Measurements from ENCODE around the gene SLC6A18. TPM values are rescaled to one million over a fixed set of nuclear protein-coding genes. Genes with fewer than 3 reads are reported as not detected.

SLC6A18 gene
- total RNA-seq, 1 experiment from 2014 or later, result not detected

DNA sequence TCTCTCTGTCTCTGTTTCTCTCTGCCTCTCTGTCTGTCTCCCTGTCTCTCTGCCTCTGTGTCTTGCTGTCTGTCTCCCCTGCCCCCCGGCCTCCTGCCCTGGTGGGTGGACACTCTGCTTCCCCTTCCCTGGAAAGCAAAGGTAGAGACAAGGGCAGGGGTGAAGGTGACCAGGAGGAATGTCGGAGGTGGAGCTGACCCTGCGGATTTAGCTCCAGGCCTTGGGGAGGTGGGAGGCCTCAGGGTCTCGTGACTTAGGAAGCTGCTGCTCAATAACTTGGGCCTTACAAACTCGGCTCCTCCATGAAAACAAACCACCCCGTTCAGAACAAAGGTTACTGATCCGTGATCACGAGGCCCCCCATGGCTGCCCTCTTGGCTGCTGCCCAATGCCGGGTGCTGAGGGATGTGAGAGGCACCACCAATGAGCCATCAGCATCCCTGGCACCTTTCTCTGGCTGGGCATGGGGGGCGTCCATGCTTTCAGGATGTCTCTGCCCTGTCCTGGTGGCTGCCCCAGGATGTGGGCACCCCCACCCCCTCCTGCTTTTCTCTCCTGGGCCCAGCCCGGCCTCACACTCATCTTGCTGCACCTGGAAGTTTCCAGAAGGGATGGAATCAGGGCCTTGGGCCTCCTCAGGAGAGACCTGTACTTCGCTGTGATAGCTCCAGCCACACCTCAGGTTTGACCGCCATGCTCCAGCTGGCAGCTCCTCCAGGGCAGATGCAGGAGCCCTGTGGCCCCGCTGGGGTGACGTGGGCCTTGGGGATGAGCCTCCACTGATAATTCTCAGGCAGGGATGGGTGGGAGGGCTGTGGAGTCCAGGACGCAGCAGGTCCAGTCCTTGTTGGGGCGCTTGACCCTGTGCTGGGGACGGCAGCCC is 38.6 kb upstream of the SLC6A18 start:
- DNase-seq (ENCODE audit: low read depth), result no peak

DNA sequence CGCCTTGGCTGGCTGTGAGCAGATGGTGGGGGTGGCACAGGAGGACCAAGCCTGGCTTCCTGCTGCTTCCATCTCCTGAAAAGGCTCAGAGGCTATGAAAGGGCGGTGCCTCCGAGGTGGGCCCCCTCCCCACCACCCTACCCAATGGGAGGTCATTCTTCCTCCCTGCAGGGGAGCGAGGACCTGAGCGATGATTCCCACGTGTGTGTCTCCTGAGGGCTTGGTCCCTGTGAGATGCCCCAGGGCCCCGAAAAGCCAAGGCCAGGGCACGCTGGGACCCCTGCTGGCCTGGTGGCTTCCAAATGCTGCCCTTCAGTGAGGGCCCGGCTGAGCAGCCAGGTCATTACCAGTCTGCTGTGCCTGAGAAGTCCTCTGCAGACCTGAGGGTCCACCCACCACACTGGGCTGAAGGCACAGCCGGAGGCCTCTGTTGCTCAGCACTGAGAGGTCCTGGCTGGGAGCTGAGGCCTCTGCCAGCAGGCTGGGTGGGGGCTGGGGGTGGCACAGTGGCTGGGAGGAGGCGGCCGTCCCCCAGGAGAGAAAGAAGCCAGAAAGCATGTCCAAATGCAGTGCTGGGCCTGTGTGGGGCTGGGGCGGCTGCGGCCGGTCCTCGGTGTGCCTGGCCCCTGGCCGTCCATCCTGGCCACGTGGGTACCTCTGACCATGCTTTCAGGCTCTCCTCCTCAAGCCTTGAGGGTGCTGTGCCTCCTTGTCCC is 37.8 kb upstream of the SLC6A18 start:
- DNase-seq (ENCODE audit: low read depth), result no peak

DNA sequence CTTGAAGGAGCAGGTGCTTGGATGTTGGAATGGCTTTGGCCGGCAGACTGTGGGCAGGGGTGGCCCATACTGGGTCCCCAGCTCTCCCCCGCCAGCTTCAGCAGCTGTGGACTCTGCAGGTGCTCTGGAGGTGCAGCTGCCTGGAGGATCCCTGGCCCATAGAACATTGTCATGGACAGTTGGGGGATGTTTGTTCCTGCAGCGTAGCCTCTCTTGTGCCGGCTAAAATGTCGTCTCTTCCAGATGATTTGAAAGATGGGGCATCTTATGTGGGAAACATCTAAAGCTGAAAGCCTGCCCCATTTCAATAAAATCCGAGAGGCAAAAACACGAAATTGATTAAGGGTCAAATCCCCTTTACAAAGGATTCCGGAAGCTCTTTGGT is 37.2 kb upstream of the SLC6A18 start:
- no peak for DNase-seq (ENCODE audit: low read depth)

DNA sequence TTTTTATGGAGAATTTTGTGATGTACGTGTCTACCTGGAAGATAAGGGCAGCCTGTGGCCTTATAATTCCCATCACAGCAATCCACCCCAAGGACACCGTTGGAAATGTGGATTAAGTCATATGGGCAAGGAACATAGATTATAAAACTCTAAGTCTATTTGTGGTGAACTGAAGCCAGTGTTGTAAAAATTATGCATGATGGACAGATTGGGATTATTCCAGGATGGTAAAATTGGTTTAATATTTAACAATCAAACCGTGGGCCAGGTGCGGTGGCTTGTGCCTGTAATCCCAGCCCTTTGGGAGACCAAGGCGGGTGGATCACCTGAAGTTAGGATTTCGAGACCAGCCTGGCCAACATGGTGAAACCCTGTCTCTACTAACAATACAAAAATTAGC is 36.7 kb upstream of the SLC6A18 start:
- DNase-seq (ENCODE audit: low read depth), result no peak

DNA sequence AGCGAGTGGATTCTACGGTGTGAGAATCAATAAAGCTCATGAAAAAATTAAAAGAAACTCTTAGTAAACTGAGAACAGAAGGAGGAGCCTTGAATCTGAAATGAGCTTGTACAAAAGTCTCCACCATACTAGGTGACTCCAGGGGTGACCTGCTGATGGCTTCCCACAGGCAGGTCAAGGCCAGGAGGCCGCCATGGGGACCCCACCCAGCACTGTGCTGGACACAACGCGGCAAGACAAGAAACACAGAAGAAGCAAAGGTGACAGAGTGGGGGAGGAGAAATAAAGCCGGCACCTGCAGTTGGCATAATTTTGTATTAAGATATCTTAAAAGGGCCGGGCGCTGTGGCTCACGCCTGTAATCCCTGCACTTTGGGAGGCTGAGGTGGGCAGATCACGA is 35.9 kb upstream of the SLC6A18 start:
- DNase-seq (ENCODE audit: low read depth), result no peak

DNA sequence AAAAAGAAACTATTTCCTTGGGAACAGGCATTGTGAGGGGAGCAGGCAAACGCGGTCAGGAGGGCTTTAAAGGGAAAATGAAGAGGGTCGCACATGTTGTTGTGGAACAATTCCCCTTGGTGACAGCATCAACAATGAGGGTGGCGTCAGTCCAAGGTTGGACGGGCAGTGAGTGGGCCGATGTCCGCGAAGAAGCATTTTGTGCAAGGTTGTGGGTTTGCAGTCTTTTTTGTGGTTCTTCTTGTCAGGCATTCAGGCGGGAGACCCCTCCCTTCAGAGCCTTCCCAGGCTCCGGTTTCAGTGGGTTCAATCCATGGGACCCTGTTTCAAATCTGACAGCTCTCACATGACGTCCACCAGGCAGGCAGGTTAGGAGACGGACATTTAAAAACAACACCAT is 34.9 kb upstream of the SLC6A18 start:
- no peak for DNase-seq (ENCODE audit: low read depth)

DNA sequence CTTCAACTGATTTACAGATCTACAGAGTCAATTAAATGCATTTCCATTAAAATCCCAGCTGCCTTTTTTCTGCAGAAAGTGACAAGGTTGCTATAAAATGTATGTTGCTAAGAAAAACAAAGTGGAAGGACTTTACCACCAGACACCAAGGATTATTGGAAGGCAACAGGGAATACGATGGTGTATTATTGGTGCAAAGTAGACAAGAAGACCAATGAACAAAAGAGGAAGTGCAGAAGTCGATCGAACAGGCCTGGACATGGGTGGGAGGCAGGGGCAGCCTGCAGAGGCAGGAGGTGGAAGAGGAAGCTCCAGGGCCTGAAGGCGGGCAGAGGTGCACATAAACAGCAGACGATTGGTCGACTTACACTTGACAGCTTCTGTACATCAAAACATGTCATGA is 34.3 kb upstream of the SLC6A18 start:
- DNase-seq (ENCODE audit: low read depth), result no peak

DNA sequence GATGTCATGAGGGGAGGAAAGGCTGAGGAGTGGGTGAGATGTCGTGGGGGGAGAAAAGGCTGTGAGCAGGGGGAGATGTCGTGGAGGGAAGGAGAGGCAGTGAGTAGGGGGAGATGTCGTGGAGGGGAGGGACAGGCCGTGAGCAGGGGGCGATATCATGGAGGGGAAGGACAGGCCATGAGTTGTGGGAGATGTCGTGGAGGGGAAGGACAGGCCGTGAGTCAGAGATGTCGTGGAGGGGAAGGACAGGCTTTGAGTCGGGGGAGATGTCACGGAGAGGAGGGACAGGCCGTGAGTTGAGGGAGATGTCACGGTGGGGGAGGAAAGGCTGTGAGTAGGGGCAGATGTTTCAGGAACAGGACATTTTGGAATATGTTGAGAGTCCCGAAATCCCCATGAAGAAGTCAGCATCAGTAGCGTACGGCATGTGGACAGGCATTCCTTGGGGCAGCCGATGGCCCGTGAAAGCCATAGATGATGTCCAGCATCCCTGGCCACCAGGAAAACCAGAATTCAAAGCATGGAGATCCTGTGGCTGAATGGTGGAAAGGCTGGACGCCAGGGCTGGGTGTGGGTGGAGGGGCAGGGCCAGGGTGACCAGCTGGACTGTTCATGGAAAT is 32.1 kb upstream of the SLC6A18 start:
- DNase-seq (ENCODE audit: low read depth), result no peak

DNA sequence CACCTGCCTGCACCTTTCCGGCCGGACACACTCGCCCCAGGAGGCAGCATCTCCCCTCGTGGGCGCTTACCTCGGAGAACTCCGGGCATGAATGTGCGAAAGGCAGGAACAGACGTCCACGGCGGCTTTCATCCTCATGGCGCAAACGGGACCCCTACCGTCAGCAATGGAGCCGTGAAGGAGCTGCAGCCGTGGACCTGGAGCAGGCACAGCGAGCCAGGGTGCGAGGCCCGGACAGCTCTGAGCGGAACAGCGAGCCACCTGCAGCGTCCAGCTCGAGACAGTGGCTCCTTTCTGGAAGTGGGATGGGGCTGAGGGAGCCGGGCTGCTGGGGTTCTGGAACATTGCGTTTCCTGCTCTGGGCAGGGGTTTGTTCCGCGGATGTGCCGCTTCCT is 31.6 kb upstream of the SLC6A18 start:
- DNase-seq (ENCODE audit: low read depth), result no peak

DNA sequence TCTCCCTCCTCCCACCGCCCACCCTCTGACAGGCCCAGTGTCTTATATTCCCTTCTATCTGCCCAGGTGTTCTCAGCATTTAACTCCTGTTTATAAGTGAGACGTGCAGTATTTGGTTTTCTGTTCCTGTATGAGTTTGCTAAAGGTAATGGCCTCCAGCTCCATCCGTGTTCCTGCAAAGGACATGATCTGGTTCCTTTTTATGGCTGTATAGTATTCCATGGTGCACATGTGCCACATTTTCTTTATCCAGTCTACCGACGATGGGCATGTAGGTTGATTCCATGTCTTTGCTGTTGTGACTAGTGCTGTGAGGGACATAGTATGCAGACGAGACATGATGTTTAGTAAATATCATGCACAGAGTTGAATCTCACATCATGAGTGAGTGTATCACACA is 30.8 kb upstream of the SLC6A18 start:
- DNase-seq (ENCODE audit: low read depth), result no peak

DNA sequence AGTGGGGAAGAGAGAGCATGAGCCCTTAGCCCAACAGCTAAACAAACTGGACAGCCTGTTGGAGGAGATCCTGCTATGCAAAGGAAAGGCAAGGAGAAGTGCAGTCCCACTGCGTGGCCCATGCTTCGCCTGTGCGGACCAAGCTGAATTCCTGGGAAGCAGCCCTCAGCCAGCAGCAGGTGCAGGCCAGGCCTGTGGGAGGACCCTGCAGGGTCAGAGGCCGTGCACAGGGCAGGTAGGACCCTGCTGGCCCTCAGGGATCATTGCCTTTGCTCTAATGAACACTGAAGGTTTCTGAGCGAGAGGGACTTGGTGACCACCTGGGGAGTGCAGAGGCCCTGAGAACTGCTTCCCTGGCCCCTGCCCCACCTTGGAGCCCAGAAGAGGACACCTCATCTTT is 29.7 kb upstream of the SLC6A18 start:
- DNase-seq (ENCODE audit: low read depth), result no peak

DNA sequence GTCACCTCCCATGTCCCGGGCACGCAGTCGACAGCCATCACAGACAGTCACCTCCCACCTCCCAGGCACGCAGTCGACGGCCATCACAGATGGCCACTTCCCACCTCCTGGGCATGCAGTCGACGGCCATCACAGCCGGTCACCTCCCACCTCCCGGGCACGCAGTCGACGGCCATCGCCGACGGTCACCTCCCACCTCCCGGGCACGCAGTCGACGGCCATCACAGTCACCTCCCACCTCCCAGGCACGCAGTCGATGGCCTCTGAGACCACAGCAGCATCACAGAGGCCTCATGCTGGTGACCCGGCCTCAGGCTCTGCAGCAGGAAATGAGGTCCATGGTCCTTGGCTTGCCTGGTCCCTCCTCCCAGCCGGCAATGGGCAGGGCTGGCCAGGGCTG is 29.3 kb upstream of the SLC6A18 start:
- DNase-seq (ENCODE audit: low read depth), result no peak

DNA sequence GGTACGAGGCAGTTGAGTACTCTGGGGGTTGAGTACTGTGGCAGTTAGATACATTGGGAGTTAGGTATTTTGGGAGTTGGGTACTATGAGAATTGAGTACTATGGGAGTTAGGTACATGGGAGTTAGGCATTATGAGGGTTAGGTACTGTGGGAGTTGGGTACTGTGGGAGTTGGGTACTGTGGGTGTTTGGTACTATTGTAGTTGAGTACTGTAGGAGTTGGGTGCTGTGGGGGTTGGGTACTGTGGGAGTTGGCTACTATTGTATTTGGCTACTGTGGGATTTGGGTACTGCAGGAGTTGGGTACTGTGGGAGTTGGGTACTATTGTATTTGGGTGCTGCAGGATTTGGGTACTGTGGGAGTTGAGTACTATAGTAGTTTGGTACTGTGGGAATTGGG is 28.6 kb upstream of the SLC6A18 start:
- DNase-seq (ENCODE audit: low read depth), result no peak

DNA sequence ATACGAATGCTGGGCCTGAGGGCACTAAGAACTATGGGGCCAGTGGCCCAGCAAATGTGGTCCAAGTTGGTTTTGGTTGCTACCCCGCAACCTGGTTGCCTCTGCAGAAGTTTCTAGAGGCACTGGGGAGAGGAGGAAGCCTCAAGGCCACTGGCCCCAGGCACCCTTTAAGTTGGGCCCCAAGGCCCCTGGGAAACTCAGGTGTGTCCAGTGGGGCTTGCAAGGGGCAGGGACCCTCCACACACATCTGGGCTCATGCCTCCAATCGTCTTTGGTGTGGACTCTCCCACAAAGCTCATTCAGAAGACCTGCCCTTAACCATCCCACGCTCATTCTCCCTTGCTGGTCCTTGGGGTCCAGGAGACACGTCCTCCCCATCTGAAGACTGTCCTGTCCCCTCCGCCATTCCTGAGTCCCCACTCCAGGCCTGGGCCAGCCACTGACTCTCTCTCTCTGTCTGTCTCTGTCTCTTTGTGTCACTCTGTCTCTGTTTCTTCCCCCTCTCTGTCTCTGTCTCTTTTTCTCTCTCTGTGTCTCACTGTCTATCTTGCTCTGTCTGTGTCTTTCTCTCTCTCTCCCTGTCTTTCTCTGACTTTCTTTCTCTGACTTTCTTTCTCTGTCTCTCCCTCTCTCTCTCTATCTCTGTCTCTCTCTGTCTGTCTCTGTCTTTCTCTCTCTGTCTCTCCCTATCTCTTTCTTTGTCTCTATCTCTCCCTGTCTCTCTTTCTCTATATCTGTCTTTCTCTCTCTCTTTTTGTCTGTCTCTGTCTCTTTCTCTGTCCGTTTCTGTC is 27.1 kb upstream of the SLC6A18 start:
- DNase-seq (ENCODE audit: low read depth), result no peak

DNA sequence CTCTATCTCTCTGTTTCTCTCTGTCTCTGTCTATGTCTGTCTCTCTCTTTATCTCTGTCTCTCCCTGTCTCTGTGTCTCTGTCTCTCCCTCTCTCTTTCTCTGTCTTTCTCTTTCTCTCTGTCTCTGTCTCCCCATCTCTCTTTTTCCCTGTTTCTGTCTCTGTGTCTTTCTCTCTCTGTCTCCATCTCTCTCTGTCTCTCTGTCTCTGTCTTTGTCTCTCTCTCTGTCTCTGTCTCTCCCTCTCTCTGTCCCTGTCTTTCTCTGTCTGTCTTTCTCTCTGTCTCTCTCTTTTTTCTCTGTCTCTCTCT is 25.9 kb upstream of the SLC6A18 start:
- no peak for DNase-seq (ENCODE audit: low read depth)

DNA sequence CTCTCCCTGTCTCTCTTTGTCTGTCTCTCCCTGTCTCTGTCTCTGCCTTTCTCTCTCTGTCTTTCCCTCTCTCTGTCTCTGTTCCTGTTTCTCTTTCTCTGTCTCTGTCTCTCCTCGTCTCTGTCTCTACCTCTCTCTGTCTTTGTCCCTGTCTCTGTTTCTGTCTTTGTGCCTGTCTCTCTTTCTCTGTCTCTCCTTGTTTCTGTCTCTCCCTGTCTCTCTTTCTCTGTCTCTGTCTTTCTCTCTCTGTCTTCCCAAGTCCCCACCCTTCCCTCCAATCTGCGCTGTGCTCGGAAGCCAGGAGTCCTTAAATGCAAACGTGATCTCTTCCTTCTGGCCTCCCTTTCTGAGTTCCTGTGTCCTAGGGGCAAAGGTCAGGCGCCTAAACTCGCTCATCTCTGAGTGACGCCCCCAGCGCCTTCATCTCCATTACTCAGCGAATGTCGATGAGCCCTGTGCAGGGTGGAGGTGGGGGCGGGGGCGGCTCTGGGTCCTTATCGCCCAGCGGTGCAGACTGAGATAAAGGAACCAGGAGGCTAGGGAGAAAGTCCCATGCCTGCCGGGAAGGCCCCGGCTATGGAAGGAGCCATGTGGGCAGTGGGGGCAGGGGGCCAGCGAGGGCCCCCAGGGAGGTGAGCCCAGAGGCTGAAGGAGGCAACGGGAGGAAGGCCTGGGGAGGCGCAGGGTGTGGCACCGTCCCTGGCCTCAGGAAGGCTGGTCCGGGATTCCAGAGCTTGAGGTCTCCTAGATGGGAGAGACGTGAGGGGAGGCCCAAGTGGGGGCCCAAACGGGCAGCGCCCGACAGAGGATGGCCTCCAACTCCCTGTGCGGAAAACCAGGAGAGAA is 25.3 kb upstream of the SLC6A18 start:
- DNase-seq (ENCODE audit: low read depth), result no peak

DNA sequence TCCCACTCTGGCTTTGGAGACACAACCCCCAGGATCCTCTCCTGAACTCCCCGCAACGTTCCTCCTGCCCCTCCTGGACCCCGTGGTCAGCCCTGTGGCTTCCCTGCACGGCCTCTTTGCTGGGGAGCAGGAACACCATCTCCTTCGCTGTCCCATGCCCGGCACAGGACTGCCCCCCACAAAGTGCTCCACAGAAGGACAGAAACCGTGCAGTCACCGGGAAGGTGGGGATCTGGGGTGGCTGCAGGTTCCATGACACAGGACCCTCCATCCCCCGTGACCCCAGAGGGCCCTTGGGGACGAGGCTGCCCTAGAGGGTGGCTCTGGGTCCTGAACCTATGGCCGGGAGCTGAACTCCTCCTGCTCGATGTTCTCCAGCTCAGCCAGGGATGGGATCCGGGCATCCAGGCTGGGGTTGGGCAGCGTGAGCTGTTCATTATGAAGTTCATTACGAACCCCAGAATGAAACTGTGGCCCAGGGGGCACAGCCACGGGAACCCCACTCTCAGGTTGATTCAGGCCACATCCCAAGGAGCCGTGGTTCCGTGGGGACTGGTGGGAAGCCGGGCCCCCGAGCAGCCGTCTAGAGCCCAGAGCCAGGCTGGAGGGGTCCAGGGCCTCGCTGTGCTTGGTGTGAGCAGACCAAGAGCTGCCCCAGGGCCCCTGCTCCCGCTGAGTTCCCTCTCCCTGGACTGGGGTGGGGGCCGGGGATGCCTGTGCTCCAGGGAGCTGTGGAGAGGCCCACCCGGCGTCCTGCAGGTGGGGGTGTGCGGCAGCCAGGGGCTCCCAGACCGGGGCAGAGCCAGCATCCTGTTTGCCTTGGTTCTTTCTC is 24.5 kb upstream of the SLC6A18 start:
- DNase-seq (ENCODE audit: low read depth), result no peak

DNA sequence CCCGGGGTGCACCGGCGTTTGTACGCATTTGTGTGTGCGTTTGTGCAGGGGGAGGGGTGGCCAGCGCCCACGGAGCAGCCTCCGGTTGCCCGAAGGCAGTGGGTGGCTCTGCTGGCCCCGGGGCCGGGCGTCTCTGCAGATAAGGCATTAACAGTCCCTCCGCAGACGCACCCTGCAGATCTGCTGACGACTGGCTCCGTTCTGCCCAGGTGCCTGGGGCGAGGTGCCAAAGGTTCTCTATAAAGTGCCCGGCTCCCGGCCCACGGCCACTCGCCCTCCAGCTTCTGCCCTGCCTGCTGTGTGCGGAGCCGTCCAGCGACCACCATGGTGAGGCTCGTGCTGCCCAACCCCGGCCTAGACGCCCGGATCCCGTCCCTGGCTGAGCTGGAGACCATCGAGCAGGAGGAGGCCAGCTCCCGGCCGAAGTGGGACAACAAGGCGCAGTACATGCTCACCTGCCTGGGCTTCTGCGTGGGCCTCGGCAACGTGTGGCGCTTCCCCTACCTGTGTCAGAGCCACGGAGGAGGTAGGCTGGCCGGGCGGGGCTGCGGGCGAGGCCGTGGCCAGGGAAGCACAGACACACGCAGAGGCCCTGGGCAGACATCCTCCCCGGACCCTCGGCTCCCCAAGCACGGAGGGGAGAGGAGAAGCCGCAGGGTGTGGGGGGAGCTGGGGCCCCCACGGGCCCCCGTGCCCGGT is 23.7 kb upstream of the SLC6A18 start, which contains the start of gene SLC6A19:
SLC6A19 (plus strand) TSS at position 269 of the 699 bp plus-strand sequence; CDS start at position 325, 56 bp downstream.
- DNase-seq (ENCODE audit: low read depth), result no peak
